ENCODE results near the gene CAPZB. TPM values are rescaled to one million over a fixed set of nuclear protein-coding genes. Genes with fewer than 3 reads are reported as not detected.

The CAPZB gene
- total RNA-seq, 1 experiment from 2014 or later: 99.7 TPM

- Histone ChIP-seq H3K36me3 (peaks cover 12% of the 10 kb centered on the region), H3K9me3 (replicated peaks) (no peaks in the 10 kb centered on the region), H3K4me1 (no peaks in the 10 kb centered on the region), H3K4me3 (no peak overlapping the region), H3K27ac (no peak overlapping the region), H3K27me3 (no peaks in the 10 kb centered on the region)
- DNase-seq: no peak
Observed at GRCh38 chr1:19343617-19344350, 141.6 kb downstream of the CAPZB start.

GRCh38 chr1:19342894-19343616 lies 142.3 kb downstream of the CAPZB start:
- Histone ChIP-seq H3K36me3 (peaks cover 12% of the 10 kb centered on the region), H3K27ac (no peak overlapping the region), H3K4me1 (no peaks in the 10 kb centered on the region), H3K9me3 (replicated peaks) (no peaks in the 10 kb centered on the region), H3K4me3 (no peak overlapping the region), H3K27me3 (no peaks in the 10 kb centered on the region)
- DNase-seq: no peak

- Histone ChIP-seq H3K9me3 (replicated peaks) (no peaks in the 10 kb centered on the region), H3K27ac (no peak overlapping the region), H3K36me3 (peaks cover 12% of the 10 kb centered on the region), H3K4me3 (no peak overlapping the region), H3K27me3 (no peaks in the 10 kb centered on the region), H3K4me1 (no peaks in the 10 kb centered on the region)
- DNase-seq: no peak
Observed at GRCh38 chr1:19342062-19342750, 143.1 kb downstream of the CAPZB start.

GRCh38 chr1:19341201-19342061 lies 143.9 kb downstream of the CAPZB start:
- H3K9me3 ChIP-seq (replicated peaks): no peaks in the 10 kb centered on the region
- H3K4me3 ChIP-seq: no peak overlapping the region
- peaks cover 12% of the 10 kb centered on the region for H3K36me3 ChIP-seq
- H3K4me1 ChIP-seq: no peaks in the 10 kb centered on the region
- no peaks in the 10 kb centered on the region for H3K27me3 ChIP-seq
- no peak overlapping the region for H3K27ac ChIP-seq
- peak; percentile 68 to 80 for DNase-seq

- Histone ChIP-seq H3K36me3 (peaks cover 12% of the 10 kb centered on the region), H3K27ac (no peak overlapping the region), H3K9me3 (replicated peaks) (no peaks in the 10 kb centered on the region), H3K4me3 (no peak overlapping the region), H3K27me3 (no peaks in the 10 kb centered on the region), H3K4me1 (no peaks in the 10 kb centered on the region)
- DNase-seq: no peak
Observed at GRCh38 chr1:19340387-19340937, 144.9 kb downstream of the CAPZB start.

- Histone ChIP-seq H3K27me3 (no peaks in the 10 kb centered on the region), H3K4me1 (no peaks in the 10 kb centered on the region), H3K36me3 (peaks cover 7% of the 10 kb centered on the region), H3K9me3 (replicated peaks) (no peaks in the 10 kb centered on the region), H3K27ac (no peak overlapping the region), H3K4me3 (no peak overlapping the region)
- no peak for DNase-seq
Observed at GRCh38 chr1:19339214-19339861, 146.0 kb downstream of the CAPZB start.

GRCh38 chr1:19338323-19338762 lies 147.0 kb downstream of the CAPZB start:
- Histone ChIP-seq H3K36me3 (peaks cover 5% of the 10 kb centered on the region; the same call in 1 of the 2 replicates), H3K9me3 (replicated peaks) (no peaks in the 10 kb centered on the region), H3K27ac (no peak overlapping the region), H3K4me1 (no peaks in the 10 kb centered on the region), H3K27me3 (no peaks in the 10 kb centered on the region), H3K4me3 (no peak overlapping the region)
- no peak for DNase-seq

- no peak for DNase-seq
- Histone ChIP-seq H3K27me3 (no peaks in the 10 kb centered on the region), H3K4me3 (no peak overlapping the region), H3K4me1 (no peaks in the 10 kb centered on the region), H3K9me3 (replicated peaks) (no peaks in the 10 kb centered on the region), H3K27ac (no peak overlapping the region), H3K36me3 (peaks cover 5% of the 10 kb centered on the region; the same call in 1 of the 2 replicates)
Observed at GRCh38 chr1:19337289-19337688, 148.1 kb downstream of the CAPZB start.

- no peaks in the 10 kb centered on the region for H3K27me3 ChIP-seq
- H3K9me3 ChIP-seq (replicated peaks): no peaks in the 10 kb centered on the region
- H3K4me3 ChIP-seq: no peak overlapping the region
- peaks cover 5% of the 10 kb centered on the region; the same call in 1 of the 2 replicates for H3K36me3 ChIP-seq
- DNase-seq: no peak
- no peaks in the 10 kb centered on the region for H3K4me1 ChIP-seq
- no peak overlapping the region for H3K27ac ChIP-seq
Observed at GRCh38 chr1:19336543-19336942, 148.8 kb downstream of the CAPZB start.

- Histone ChIP-seq H3K4me1 (no peaks in the 10 kb centered on the region), H3K36me3 (peaks cover 4% of the 10 kb centered on the region), H3K9me3 (replicated peaks) (no peaks in the 10 kb centered on the region), H3K4me3 (no peak overlapping the region), H3K27me3 (no peaks in the 10 kb centered on the region), H3K27ac (no peak overlapping the region)
- DNase-seq: no peak
Observed at GRCh38 chr1:19333587-19334354, 151.6 kb downstream of the CAPZB start.

- Histone ChIP-seq H3K27me3 (no peaks in the 10 kb centered on the region), H3K4me1 (no peaks in the 10 kb centered on the region)
- no peak for DNase-seq
Observed at GRCh38 chr1:19332832-19333231, 152.5 kb downstream of the CAPZB start.

GRCh38 chr1:19331262-19331878 lies 154.0 kb downstream of the CAPZB start:
- Histone ChIP-seq H3K9me3 (replicated peaks) (no peaks in the 10 kb centered on the region), H3K4me3 (no peak overlapping the region), H3K4me1 (no peaks in the 10 kb centered on the region), H3K36me3 (peaks cover 12% of the 10 kb centered on the region), H3K27ac (no peak overlapping the region), H3K27me3 (no peaks in the 10 kb centered on the region)
- DNase-seq: no peak

More at GRCh38 chr1:19332832-19333231, 152.5 kb downstream of the CAPZB start:
- Histone ChIP-seq H3K27ac (no peak overlapping the region), H3K36me3 (peaks cover 8% of the 10 kb centered on the region), H3K9me3 (replicated peaks) (no peaks in the 10 kb centered on the region), H3K4me3 (no peak overlapping the region)
